ENCODE data around the gene PRKCA.
"Not testable (repeated sequence)": the region's sequence is repeated elsewhere in the genome, so short reads cannot be mapped to it uniquely, and the experiment has no call there.

Gene PRKCA

DNA sequence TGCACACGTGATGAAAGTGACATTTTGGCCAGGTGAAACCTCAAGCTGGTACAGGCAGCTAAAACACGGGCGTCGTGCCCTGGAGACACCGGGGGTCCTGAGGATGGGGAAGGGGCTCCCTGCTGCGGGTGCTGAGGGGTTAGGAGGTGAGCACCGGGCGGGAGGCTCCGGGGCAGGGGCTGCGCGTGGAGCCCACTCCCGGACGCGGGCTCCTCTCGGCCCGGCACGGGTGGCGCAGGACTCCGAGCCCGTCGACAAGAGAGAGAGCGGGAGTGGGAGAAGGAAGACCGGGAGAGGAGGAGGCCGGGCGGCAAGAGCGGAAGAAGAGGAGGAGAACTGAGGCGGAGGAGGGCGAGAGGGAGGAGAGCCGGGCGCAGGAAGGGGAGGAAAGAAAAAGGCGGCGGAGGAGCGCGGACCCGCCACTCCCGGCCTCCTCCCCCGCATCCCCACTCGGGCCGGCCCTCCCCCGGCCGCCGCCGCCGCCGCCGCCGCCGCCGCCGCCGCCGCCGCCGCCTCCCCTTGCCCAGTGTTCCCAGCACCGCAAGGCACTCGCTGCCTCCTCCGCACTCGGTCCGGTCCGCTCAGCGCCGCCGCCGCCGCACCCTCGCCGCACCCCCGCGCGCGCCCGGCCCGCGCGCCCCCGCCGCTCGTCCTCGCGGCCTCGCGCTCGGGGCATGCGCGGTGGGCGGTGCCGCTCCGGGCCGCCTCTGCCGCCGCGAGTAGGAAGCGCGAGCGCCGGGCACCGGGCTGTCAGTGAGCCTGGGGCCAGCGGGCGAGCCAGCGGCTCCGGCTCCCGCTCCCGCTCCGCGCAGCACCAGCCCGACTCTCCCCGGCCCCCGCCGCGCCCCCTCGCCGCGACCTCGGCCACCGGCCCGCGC is at the start of gene PRKCA:
Gene PRKCA, plus strand, starts transcription at position 750 of the 878 bp plus-strand sequence.
- peak; percentile 59 to 70 for DNase-seq

GRCh38 chr17:66253458-66253857 is 49.0 kb upstream of the PRKCA start:
- DNase-seq: not testable (repeated sequence)

DNA sequence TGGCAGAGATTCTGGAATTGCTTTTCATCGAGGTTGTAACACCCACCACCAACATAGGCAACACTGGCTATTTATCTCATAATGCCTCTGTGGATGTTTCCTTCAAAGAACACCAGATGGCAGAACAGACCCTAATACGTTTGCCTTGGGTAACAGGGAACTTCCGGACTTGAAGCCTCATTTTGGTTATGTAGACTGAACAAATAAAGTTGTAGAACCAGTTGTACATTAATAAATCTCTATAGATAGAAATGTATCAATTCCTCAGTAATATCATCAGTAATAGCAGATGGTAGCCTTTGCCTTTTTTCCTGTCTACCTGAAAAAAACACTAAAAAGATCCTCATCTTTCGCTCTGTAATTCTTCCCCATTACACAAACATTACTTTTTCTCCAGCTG is 47.3 kb upstream of the PRKCA start:
- DNase-seq: peak; percentile 10 to 26

DNA sequence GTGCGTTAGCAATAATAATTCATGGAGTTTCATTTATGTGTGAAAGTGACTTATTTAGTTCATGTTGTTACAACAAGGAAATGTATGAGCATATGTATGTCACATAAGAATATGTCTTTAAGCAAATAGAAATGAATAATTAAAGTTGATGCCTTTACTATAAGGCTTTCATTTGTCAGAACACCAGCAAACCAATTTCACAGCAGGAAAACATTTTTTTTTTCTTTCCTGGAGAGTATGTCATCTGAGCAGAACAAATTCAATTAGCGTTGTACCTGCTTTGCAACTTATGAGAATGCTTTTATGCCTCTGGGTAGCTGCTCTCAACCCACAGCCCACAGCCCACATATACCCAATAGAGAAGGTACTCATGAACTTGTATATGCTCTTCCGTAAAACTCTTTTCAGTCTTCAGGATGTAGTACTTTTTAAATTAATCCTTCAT is 46.9 kb upstream of the PRKCA start:
- DNase-seq: no peak

DNA sequence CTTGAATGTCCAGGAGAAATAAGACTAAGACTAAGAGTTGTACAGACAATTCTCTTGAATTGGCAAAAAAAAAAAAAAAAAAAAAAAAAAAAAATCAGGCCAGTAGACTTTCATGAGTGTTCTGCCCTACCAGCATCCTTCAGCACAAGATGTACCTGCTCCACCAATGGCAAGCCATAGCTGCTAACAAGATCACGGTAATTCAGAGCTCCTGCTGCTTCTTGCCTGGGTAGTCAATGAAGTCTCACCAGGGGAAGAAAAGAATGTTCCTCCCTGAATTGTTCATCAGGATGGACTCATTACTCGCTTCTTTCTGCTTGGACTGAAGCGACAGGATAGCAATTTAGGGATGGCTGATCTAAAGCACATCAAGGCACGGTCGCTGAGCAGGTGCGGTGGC is 42.1 kb upstream of the PRKCA start:
- no peak for DNase-seq

DNA sequence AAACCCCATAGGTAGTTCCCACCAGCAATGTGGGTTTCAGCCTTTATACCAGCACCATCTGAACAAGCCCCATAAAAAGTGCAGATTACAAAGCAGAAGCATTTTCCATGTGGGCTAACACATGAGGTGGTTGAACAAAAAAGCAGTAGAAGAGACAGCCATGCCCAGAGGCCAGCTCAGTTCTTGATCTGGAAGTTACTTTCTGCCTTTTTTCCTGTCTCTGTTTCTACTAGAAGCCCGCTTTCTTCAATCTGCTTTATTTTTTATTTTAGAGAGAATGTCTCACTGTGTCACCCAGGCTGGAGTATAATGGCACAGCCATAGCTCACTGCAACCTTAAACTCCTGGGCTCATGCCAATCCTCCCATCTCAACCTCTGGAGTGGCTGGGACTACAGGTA is 41.7 kb upstream of the PRKCA start:
- no peak for DNase-seq

DNA sequence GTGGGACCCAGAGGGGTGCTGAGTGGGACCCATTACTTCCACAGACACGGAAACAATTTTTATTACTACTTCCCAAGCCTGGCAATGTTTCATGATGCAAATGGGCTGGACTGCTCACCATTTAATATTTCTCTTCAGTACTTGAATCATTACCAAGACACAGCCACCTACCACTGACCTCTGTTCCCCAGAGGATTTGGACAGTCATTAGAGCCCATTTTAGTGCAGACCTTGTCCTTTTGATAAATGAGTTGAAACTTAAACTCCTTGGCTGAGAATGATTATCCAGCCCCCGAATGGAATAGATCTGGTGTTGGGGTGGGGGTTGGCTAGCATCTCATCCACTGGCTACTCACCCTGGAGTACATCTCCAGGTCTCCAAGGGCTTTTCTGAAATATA is 39.6 kb upstream of the PRKCA start:
- no peak for DNase-seq

DNA sequence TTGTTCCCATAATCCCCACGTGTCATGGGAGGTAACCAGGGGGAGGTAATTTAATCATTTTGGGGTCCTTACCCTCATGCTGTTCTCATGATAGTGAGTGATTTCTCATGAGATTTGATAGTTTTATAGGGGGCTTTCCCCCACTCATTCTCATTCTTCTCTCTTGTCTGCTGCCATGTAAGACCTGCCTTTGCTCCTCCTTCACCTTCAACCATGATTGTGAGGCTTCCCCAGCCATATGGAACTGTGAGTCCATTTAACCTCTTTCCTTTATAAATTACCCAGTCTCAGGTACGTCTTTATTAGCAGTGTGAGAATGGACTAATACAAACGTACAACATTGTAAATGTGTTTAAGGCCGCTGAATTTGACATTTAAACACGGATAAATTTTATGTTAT is 37.7 kb upstream of the PRKCA start:
- no peak for DNase-seq

GRCh38 chr17:66268247-66268927 is 34.0 kb upstream of the PRKCA start:
- DNase-seq: no peak

DNA sequence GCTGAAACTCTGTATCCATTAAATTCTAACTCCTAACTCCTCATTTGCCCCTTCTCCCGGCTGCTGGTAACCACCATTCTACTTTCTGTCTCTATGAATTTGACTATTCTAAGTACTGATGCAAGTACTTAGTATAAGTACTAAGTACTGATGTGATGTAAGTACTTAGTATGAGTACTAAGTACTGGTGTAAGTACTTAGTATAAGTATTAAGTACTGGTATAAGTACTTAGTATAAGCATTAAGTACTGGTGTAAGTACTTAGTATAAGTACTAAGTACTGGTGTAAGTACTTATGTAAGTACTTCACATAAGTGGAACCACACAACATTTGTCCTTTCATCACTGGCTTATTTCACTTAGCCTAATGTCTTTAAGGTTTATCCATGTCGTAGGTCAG is 32.3 kb upstream of the PRKCA start:
- no peak for DNase-seq

DNA sequence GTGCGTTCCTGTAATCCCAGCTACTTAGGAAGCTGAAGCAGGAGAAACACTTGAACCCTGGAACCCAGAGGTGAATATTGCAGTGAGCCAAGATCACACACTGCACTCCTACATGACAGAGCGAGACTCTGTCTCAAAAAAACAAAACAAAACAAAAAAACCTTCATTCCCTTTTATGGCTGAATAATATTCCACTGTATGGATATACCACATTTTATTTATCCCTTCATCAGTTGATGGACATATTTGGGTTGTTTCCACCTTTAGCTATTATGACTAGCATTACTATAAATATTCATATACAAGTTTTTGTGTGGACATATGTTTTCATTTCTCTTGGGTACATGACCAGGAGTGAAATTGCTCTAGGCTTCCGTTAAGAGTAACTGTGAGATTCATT is 30.9 kb upstream of the PRKCA start:
- no peak for DNase-seq

GRCh38 chr17:66272811-66273585 is 29.4 kb upstream of the PRKCA start:
- DNase-seq: no peak

DNA sequence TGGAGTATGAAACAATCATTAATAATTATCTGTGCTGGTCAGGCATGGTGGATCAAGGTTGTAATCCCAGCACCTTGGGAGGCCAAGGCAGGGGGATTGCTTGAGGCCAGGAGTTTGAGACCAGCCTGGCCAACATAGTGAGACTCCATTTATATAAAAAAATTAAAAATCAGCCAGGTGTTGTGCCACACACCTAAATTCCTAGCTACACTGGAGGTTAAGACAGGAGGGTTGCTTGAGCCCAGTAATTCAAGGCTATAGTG is 28.9 kb upstream of the PRKCA start:
- DNase-seq: no peak

GRCh38 chr17:66275651-66276050 is 26.8 kb upstream of the PRKCA start:
- DNase-seq: no peak

DNA sequence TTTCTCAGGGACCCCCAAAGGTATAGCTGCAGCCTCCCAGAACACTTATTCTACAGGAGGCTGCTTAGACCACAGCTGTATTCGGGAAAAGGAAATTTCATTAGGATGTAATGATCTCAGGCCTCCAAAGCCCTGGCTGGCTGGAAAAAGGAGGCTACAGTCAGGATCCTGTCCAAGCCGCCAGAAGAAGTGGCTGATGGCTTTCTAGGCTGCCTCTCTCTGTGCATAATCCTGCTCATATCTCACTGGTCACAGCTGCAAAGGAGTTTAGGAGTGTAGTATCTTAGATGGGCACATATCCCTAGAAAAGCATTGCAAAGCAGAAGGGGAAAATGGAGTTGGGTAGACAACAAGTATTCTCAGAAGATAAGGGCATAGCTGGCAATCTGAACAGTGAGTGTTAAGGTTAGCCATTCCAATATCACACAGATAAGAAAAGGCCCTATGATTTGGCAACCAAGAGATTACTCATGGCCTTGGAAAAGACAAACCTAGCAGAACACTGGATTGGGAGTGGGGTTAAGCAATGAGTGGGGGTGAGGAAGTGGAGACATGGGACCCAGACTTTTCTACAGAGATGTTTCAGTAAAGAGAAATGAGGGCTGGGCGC is 26.0 kb upstream of the PRKCA start:
- no peak for DNase-seq

DNA sequence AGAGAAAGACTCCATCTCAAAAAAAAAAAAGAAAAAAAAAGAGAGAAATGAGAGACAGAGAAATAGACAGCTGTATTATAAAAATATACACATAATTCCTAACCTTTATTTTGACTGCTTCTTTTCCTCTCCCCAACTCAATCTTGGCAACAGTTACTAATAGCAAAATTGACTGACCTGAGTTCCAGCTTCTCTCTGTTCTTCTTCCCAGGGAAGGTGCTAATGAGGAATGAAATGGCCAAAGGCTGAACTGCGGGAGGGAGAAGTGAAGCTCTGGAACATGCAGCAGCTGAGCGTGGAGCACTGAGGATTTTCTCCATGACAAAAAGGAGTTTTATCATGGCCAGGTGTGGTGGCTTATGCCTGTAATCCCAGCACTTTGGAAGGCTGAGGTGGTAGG is 25.2 kb upstream of the PRKCA start:
- no peak for DNase-seq

GRCh38 chr17:66281661-66282369 is 20.6 kb upstream of the PRKCA start:
- DNase-seq: no peak

- DNase-seq: no peak
Measured at GRCh38 chr17:66283296-66283934, 19.0 kb upstream of the PRKCA start.

- DNase-seq: no peak
Measured at GRCh38 chr17:66283971-66284370, 18.4 kb upstream of the PRKCA start.

DNA sequence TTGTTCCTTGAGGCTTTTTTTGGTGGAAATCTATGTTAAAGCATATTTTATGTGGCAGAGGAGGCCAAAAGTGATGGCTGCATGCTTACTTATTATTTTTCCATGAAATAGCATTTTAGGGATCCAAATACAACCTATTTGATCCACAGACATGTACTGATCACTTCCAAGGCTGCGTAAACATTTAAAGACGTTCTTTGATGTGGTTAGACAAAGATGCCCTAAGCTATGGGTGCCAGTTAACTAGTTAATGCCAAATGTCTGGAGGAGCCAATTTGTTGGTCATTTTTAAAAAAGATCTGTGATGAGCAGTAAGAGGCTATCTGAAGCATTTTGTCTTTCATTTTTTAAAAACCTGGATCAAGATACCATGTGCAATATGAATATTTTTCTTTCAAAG is 17.3 kb upstream of the PRKCA start:
- DNase-seq: no peak

GRCh38 chr17:66287911-66288310 is 14.5 kb upstream of the PRKCA start:
- no peak for DNase-seq

GRCh38 chr17:66290101-66290722 is 12.2 kb upstream of the PRKCA start:
- no peak for DNase-seq
